ENCODE measurements around the gene REV1.

Gene REV1

GRCh38 chr2:99436874-99437273 lies 52.9 kb downstream of the REV1 start:
- TF ChIP-seq CTCF (IDR thresholded peaks at IDR 0.05) = no peak

GRCh38 chr2:99433340-99433739 lies 56.5 kb downstream of the REV1 start:
- no peak for TF ChIP-seq CTCF (IDR thresholded peaks at IDR 0.05)

GRCh38 chr2:99431587-99432275 lies 58.1 kb downstream of the REV1 start:
- TF ChIP-seq CTCF (IDR thresholded peaks at IDR 0.05) = no peak

DNA sequence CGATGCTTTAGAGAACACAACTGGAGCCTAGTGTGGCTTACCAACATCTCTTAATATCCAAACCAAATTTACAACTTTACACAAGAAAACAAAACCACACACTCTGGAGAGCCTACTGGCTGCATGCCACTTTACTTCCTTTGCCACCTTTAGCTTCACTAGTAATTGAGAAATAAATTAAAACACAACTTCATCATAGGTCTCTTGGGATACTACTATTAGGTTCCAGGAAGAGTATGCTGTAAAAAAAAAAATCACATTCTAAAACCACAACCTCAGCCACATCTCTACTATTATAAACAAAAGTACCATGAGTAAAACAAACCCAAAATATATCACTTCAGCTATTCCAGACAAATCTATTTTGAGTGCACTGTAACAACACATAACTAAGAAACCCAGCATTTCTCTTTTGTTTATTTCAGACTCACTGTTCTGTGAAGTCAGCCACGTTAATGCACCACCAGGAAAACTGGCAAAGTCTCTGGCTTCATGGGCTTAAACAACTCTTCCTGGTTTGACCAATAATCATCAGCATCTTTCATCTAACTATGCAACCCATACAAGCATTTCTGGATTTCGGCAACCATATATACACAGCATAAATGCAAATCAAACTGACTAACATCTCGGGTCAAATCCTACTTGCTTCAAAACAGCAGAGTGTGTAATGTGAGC lies 59.1 kb downstream of the REV1 start:
- no peak for TF ChIP-seq CTCF (IDR thresholded peaks at IDR 0.05)

- TF ChIP-seq CTCF (IDR thresholded peaks at IDR 0.05) = no peak
Measured at GRCh38 chr2:99425022-99425421, 64.8 kb downstream of the REV1 start.

DNA sequence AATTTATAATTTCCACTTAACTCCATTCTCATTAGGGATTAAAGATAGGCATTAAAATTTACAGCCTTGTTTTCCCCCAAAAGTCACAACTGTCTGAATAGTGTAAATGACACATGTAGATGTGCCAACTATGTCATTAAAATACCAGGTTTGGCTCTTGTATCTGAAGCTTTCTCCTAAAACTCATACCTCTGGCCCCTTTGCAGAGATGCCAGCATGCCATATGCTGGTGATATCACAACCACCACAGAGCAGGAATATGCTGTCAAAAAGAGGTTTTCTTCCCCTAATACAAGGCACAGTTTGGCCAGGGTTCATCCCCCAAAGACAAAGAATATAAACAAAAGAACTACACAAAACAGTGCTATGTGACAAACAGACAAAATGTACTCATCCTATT lies 65.4 kb downstream of the REV1 start:
- no peak for TF ChIP-seq CTCF (IDR thresholded peaks at IDR 0.05)

- TF ChIP-seq CTCF (IDR thresholded peaks at IDR 0.05) = no peak
Measured at GRCh38 chr2:99422599-99422998, 67.2 kb downstream of the REV1 start.
